ENCODE measurements around the gene NOTCH1.

The NOTCH1 gene

DNA sequence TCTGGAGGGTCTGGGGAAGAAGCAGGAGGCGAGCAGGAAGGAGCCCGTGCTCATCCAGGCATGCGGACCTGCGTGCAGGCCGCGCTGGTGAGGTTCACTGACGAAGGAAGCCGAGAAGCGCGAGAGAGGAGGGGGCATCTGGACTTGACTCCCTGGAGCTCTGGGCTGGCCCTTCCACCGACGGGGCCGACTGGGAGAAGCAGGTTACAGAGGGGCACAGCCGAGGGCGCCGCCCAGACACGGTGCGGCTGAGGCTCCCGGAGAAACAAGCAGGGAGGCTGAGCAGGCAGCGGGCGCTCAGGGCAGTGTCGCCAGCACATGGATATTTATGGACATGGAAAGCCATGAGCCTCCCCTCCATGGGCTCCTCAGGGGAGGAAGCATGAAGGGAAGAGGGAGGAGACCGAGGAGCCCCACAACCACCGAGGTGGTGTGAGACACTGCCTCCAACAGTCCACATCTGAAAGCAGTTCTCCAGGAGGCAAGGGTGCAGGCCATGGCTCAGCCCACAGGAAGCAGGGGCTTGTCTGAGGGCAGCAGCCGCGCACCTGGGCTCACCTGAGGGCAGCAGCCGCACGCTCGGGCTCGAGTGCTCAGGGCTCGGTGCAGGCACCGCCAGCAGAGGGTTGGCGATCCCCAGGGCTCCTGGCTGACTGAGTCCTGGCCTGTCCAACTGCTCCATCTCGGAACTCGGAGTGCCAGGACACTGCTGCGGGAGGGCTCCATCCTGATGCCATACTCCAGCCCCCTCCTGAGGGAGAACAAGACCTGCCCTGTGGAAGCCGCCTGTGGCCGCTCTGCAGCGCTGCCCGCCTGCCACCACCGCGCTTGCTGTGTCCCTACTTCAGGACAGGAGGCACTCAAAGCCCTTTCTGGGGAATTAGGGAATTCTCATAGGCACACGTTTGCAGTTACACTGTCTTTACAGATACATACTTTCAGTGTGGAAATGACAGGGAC is 90.5 kb downstream of the NOTCH1 start:
- no peak for DNase-seq

- DNase-seq, result no peak
Observed at GRCh38 chr9:136454026-136454796, 91.6 kb downstream of the NOTCH1 start.

- no peak for DNase-seq
Observed at GRCh38 chr9:136453326-136453725, 92.5 kb downstream of the NOTCH1 start.

DNA sequence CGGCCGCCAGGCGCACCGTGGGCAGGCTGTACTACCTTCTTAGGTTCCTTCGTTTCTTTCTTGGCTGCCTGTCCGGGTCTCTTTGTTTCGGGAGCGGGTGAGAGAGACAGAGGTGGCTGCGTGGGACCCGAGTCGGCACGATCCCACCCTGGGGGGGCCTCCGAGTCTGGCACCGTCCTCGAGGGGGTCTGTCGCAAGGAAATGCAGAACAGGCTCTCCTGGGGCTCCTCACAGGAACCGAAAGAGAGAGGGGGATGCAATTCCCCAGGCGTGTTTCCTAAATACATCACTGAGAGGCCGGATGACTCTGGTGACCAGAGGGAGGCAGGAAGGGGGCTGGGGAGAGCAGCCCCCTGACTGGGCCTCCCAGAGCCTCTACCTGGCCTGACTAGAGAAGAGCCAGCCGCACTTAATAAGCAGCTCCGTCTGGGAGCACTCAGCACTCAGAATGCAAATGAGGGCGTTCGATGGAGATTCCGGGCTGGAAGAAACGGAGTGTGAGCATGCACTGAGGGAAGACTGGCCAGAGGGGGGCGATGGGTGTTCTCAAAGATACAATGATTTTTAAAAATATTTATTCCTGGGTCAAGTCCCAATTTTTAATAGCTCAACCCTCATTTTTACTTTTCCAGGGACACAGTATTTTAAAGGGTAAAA is 94.5 kb downstream of the NOTCH1 start:
- DNase-seq, result no peak

- DNase-seq, result no peak
Observed at GRCh38 chr9:136448655-136449054, 97.2 kb downstream of the NOTCH1 start.

DNA sequence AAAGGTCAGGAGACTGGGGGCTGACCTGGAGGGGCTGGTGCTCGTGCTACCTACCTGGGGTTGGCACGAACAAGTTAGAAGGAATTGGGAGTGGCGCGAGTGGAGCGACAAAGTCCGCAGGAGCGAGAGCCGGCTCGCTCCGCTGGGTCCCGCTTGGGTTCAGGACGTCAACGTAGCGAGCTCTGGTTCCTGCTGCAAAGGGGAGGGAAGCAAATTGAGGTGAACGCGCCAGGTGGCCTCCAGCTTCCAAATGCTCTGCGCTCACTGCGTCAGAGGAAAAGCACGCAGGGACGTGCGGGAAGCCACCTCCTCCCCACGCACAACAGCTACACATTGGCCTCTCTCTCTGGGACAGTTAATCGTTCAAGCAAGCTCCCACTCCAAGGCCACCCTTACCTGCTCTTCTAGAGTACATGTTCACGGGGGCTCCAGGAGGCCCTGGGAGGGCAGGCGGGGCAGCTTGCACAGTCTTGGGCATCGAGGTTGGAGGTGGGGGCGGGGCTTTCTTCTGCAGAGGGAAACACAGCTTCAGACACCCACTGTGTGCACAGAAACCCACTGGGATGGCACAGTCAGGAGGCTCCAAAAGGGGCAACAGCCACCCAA is 98.6 kb downstream of the NOTCH1 start:
- DNase-seq, result no peak

- no peak for DNase-seq
Observed at GRCh38 chr9:136445799-136446198, 100.0 kb downstream of the NOTCH1 start.
